Astrocyte (in vitro differentiated cells and primary cell): Measurements from ENCODE around the gene USP40. TPM values are rescaled to one million over a fixed set of nuclear protein-coding genes. Genes with fewer than 3 reads are reported as not detected.

Experiments used
- DNase-seq: peaks from one replicate; pipeline ENCODE4 v3.0.0-alpha.2; 2010; ENCODE audit warnings: low read depth
- FAIRE-seq: peaks from 2 replicates; lab custom pipeline; 2011; peaks lifted over from hg19 to GRCh38; lab: Jason Lieb, UNC
- H2AFZ ChIP-seq: 2 replicates; pipeline ENCODE4 v1.6.0; 2012; ENCODE audit warnings: low read depth, low read length, inconsistent platforms
- H3K27ac ChIP-seq: 2 replicates; pipeline ENCODE4 v1.5.1; 2011; ENCODE audit warnings: low read depth, low read length, inconsistent platforms
- H3K27me3 ChIP-seq: 2 replicates; pipeline ENCODE4 v1.6.0; 2011; ENCODE audit warnings: low read length, inconsistent platforms; ENCODE audit not compliant: insufficient read depth
- H3K36me3 ChIP-seq: 2 replicates; pipeline ENCODE4 v1.5.1; 2011; ENCODE audit warnings: low read length, inconsistent platforms; ENCODE audit not compliant: insufficient read depth
- H3K4me1 ChIP-seq: 2 replicates; pipeline ENCODE4 v1.5.1; 2011; ENCODE audit warnings: low read length, inconsistent platforms; ENCODE audit not compliant: insufficient read depth
- H3K4me2 ChIP-seq: 2 replicates; pipeline ENCODE4 v1.6.0; 2012; ENCODE audit warnings: low read length, inconsistent platforms
- H3K4me3 ChIP-seq: 2 replicates; pipeline ENCODE4 v1.5.1; 2011; ENCODE audit warnings: low read depth, mild to moderate bottlenecking, low read length, inconsistent platforms; ENCODE audit not compliant: insufficient read depth
- H3K79me2 ChIP-seq: 2 replicates; pipeline ENCODE4 v1.6.0; 2012; ENCODE audit warnings: mild to moderate bottlenecking, low read length, inconsistent platforms; ENCODE audit not compliant: insufficient read depth
- H3K9ac ChIP-seq: 2 replicates; pipeline ENCODE4 v1.6.0; 2012; ENCODE audit warnings: mild to moderate bottlenecking, low read length, inconsistent platforms
- H3K9me3 ChIP-seq: 2 replicates; pipeline ENCODE4 v1.5.1; 2012; ENCODE audit warnings: low read depth, mild to moderate bottlenecking, low read length, inconsistent platforms; ENCODE audit not compliant: insufficient read depth
- H4K20me1 ChIP-seq: 2 replicates; pipeline ENCODE4 v1.6.0; 2012; ENCODE audit warnings: low read length, inconsistent platforms; ENCODE audit not compliant: insufficient read depth
- H3K27ac Mint-ChIP-seq: one replicate; pipeline ENCODE4 v1.8.0; 2021; ENCODE audit warnings: mild to moderate bottlenecking, mixed read lengths; ENCODE audit not compliant: unreplicated experiment
- H3K27me3 Mint-ChIP-seq: one replicate; pipeline ENCODE4 v1.8.0; 2021; ENCODE audit warnings: low read depth, mixed read lengths; ENCODE audit not compliant: unreplicated experiment
- H3K36me3 Mint-ChIP-seq: one replicate; pipeline ENCODE4 v1.8.0; 2021; ENCODE audit warnings: low read depth, mixed read lengths; ENCODE audit not compliant: unreplicated experiment
- H3K4me1 Mint-ChIP-seq: one replicate; pipeline ENCODE4 v1.8.0; 2021; ENCODE audit warnings: low read depth, mixed read lengths; ENCODE audit not compliant: unreplicated experiment
- H3K4me3 Mint-ChIP-seq: one replicate; pipeline ENCODE4 v1.8.0; 2021; ENCODE audit warnings: mild to moderate bottlenecking, moderate library complexity, mixed read lengths; ENCODE audit not compliant: unreplicated experiment
- H3K9me3 Mint-ChIP-seq: one replicate; pipeline ENCODE4 v1.8.0; 2021; ENCODE audit warnings: mild to moderate bottlenecking, mixed read lengths; ENCODE audit not compliant: unreplicated experiment
- EZH2 ChIP-seq: IDR thresholded peaks from 2 replicates; pipeline ENCODE4 v1.6.1; 2012; ENCODE audit warnings: mild to moderate bottlenecking, low read length, inconsistent platforms; ENCODE audit not compliant: insufficient read depth
- total RNA-seq: library from RNA; stranded (reverse); gene quantifications from 2 replicates; pipeline ENCODE4 v1.2.1, GENCODE V29; 2021
- TF ChIP-seq, protein P1 (sequence below): IDR thresholded peaks from 2 replicates; pipeline ENCODE4 v1.5.1; 2011; ENCODE audit warnings: low read depth, mild to moderate bottlenecking, inconsistent platforms, low read length, moderate library complexity; ENCODE audit not compliant: insufficient read depth

The USP40 gene
- total RNA-seq, 1 donor from 2014 or later: 25.4 TPM

DNA sequence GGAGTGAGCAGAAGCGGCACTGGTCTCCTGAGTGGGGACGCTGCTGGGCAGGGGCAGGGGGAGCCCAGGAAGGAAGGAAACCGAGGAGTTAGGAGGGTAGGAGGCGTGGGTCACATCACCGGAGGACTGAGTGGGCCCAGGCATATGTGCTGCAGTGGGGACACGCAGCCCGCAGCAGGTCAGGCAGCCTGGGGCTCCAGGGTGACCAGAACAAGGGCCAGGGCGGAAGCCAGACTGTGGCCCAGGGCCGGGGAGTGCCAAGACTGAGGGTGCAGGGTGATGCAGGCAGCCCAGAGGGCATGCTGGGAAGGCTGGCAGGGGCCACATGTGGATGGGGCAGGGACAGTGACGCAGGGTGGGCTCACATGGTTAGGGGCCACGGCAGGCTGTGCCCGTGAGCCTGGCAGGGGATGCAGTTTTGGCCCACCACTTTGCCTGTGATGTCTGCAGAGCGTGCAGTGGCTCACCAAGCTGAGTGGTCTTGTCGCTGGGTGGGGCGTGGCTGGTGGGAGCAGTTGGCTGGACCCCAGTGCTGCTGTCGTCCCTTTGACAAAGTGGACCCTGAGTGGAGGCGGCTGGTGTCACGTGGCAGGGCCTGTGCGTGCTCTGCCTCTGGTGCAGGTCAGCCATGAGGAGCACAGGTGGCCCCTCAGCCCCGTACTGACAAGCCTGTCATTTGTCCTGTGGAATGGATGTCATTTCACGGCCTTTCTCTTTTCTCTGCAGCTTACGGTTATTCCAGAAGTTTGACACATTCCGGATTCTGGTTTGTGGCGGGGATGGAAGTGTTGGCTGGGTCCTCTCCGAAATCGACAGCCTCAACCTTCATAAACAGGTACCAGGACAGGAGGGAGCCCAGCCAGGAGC, 125.2 kb downstream of the USP40 start:
- no peak overlapping the region for H3K4me2 ChIP-seq
- no peak overlapping the region for H2AFZ ChIP-seq
- no peaks in the 10 kb centered on the region for H3K27me3 ChIP-seq
- Mint-ChIP-seq H3K27me3 (peaks cover 1% of the 10 kb centered on the region), H3K4me3 (no peak overlapping the region), H3K27ac (no peak overlapping the region), H3K9me3 (no peaks in the 10 kb centered on the region), H3K36me3 (peaks cover 9% of the 10 kb centered on the region), H3K4me1 (no peaks in the 10 kb centered on the region)
- no peak overlapping the region for H3K4me3 ChIP-seq
- no peak overlapping the region for H3K27ac ChIP-seq
- no peak for TF ChIP-seq EZH2
- TF ChIP-seq, protein P1, sequence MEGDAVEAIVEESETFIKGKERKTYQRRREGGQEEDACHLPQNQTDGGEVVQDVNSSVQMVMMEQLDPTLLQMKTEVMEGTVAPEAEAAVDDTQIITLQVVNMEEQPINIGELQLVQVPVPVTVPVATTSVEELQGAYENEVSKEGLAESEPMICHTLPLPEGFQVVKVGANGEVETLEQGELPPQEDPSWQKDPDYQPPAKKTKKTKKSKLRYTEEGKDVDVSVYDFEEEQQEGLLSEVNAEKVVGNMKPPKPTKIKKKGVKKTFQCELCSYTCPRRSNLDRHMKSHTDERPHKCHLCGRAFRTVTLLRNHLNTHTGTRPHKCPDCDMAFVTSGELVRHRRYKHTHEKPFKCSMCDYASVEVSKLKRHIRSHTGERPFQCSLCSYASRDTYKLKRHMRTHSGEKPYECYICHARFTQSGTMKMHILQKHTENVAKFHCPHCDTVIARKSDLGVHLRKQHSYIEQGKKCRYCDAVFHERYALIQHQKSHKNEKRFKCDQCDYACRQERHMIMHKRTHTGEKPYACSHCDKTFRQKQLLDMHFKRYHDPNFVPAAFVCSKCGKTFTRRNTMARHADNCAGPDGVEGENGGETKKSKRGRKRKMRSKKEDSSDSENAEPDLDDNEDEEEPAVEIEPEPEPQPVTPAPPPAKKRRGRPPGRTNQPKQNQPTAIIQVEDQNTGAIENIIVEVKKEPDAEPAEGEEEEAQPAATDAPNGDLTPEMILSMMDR: no peak
- no peaks in the 10 kb centered on the region for H3K79me2 ChIP-seq
- no peaks in the 10 kb centered on the region for H4K20me1 ChIP-seq
- DNase-seq (no peak), FAIRE-seq (no peak)
- H3K9me3 ChIP-seq: no peaks in the 10 kb centered on the region
- peaks cover 3% of the 10 kb centered on the region for H3K36me3 ChIP-seq
- H3K9ac ChIP-seq: no peak overlapping the region
- H3K4me1 ChIP-seq: no peaks in the 10 kb centered on the region

DNA sequence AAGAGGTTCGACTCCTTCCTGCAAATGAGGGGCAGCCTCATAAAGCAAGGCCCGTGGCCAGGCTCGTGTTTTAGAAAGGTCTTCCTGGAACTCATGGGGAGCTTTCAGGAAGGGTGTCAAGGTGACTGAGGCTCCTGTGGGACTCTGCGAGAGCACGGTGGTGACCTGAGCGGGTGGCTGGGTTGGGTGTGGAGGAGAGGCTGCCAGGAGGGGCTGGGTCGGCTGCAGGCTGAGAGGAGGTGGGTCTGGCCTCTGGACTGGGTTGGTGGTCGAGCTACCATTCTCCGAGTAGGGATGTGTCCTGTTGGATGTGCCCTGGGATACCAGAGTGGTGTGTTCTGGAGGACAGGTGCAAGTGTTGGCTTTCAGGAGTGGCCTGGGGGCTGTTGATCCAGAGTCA, 125.9 kb downstream of the USP40 start:
- H3K4me1 ChIP-seq: no peaks in the 10 kb centered on the region
- H3K9ac ChIP-seq: no peak overlapping the region
- no peaks in the 10 kb centered on the region for H3K9me3 ChIP-seq
- H3K4me3 ChIP-seq: no peak overlapping the region
- no peak overlapping the region for H2AFZ ChIP-seq
- no peak for FAIRE-seq
- H3K4me2 ChIP-seq: no peak overlapping the region
- H3K4me3 Mint-ChIP-seq: no peak overlapping the region
- H3K27ac Mint-ChIP-seq: no peak overlapping the region
- no peak overlapping the region for H3K27ac ChIP-seq
- no peaks in the 10 kb centered on the region for H3K79me2 ChIP-seq
- H3K27me3 Mint-ChIP-seq: peaks cover 1% of the 10 kb centered on the region
- peaks cover 3% of the 10 kb centered on the region for H3K36me3 ChIP-seq
- no peaks in the 10 kb centered on the region for H4K20me1 ChIP-seq
- no peak for DNase-seq
- H3K36me3 Mint-ChIP-seq: peaks cover 7% of the 10 kb centered on the region
- H3K27me3 ChIP-seq: no peaks in the 10 kb centered on the region
- TF ChIP-seq, protein P1: no peak
- TF ChIP-seq EZH2: no peak
- no peaks in the 10 kb centered on the region for H3K9me3 Mint-ChIP-seq
- H3K4me1 Mint-ChIP-seq: no peaks in the 10 kb centered on the region

- H3K9me3 Mint-ChIP-seq: no peaks in the 10 kb centered on the region
Measured at GRCh38 chr2:233440314-233440713, 126.3 kb downstream of the USP40 start.

More at GRCh38 chr2:233440314-233440713, 126.3 kb downstream of the USP40 start:
- Histone ChIP-seq H3K36me3 (peaks cover 3% of the 10 kb centered on the region), H3K4me1 (no peaks in the 10 kb centered on the region), H2AFZ (no peak overlapping the region), H3K27me3 (no peaks in the 10 kb centered on the region), H4K20me1 (no peaks in the 10 kb centered on the region), H3K9me3 (no peaks in the 10 kb centered on the region), H3K79me2 (no peaks in the 10 kb centered on the region), H3K4me3 (no peak overlapping the region), H3K4me2 (no peak overlapping the region), H3K9ac (no peak overlapping the region), H3K27ac (no peak overlapping the region)
- Mint-ChIP-seq H3K4me1 (no peaks in the 10 kb centered on the region), H3K4me3 (no peak overlapping the region), H3K27me3 (peaks cover 1% of the 10 kb centered on the region), H3K27ac (no peak overlapping the region), H3K36me3 (peaks cover 7% of the 10 kb centered on the region)
- DNase-seq (no peak), FAIRE-seq (no peak)
- TF ChIP-seq, protein P1: no peak
- TF ChIP-seq EZH2: no peak
